GM18951 (cell line): ENCODE results near the gene ACTN4.

Source experiments
- POLR2A ChIP-seq: IDR thresholded peaks from 4 replicates; pipeline ENCODE4 v1.6.1; 2011; ENCODE audit warnings: mild to moderate bottlenecking; ENCODE audit not compliant: insufficient read length, insufficient read depth; ENCODE audit errors: extremely low read depth
- in situ Hi-C: fragments of 300-500 bp; cut with MboI; formaldehyde crosslinking; loops from one replicate; pipeline ENCODE4 v1.12.0; 2022; ENCODE audit warnings: low sequenced_read_pairs, mixed read lengths, inconsistent platforms; ENCODE audit not compliant: unreplicated experiment

ACTN4 gene

GRCh38 chr19:38714354-38714778 is 66.9 kb downstream of the ACTN4 start:
- in situ Hi-C loops: no loop called here
- TF ChIP-seq POLR2A: no peak

- in situ Hi-C loops: no loop called here
- TF ChIP-seq POLR2A: no peak
Measured at GRCh38 chr19:38715555-38715954, 68.1 kb downstream of the ACTN4 start.

GRCh38 chr19:38717051-38717450 is 69.6 kb downstream of the ACTN4 start:
- in situ Hi-C loops: no loop called here
- TF ChIP-seq POLR2A: no peak

- no peak for TF ChIP-seq POLR2A
- in situ Hi-C loops: no loop called here
Measured at GRCh38 chr19:38717855-38718254, 70.4 kb downstream of the ACTN4 start.

GRCh38 chr19:38718747-38719543 is 71.5 kb downstream of the ACTN4 start:
- in situ Hi-C loops: no loop called here
- no peak for TF ChIP-seq POLR2A

GRCh38 chr19:38719761-38720558 is 72.5 kb downstream of the ACTN4 start:
- TF ChIP-seq POLR2A: no peak
- in situ Hi-C loops: no loop called here

- in situ Hi-C loops: no loop called here
- no peak for TF ChIP-seq POLR2A
Measured at GRCh38 chr19:38720559-38721236, 73.2 kb downstream of the ACTN4 start.

- in situ Hi-C loops: no loop called here
- no peak for TF ChIP-seq POLR2A
Measured at GRCh38 chr19:38721496-38721895, 74.0 kb downstream of the ACTN4 start.

GRCh38 chr19:38721979-38722773 is 74.7 kb downstream of the ACTN4 start:
- TF ChIP-seq POLR2A: no peak
- in situ Hi-C loops: no loop called here

- in situ Hi-C loops: no loop called here
- no peak for TF ChIP-seq POLR2A
Measured at GRCh38 chr19:38722947-38723605, 75.6 kb downstream of the ACTN4 start.

- no peak for TF ChIP-seq POLR2A
- in situ Hi-C loops: no loop called here
Measured at GRCh38 chr19:38723606-38723965, 76.1 kb downstream of the ACTN4 start.
